Fibroblast of skin of right quadriceps (primary cell): ENCODE results near the gene GTF3C1.
"Not testable (repeated sequence)": the region's sequence is repeated elsewhere in the genome, so short reads cannot be mapped to it uniquely, and the experiment has no call there.

Experiments used
- DNase-seq: peaks from one replicate; pipeline ENCODE4 v3.0.0-alpha.2; 2013

The GTF3C1 gene

GRCh38 chr16:27462200-27462845 lies 87.4 kb downstream of the GTF3C1 start:
- DNase-seq = no peak

GRCh38 chr16:27461483-27462171 lies 88.1 kb downstream of the GTF3C1 start:
- peak; percentile 12 for DNase-seq

GRCh38 chr16:27460663-27461482 lies 88.8 kb downstream of the GTF3C1 start:
- DNase-seq = no peak

- DNase-seq = no peak
These were observed 89.5 kb downstream of the GTF3C1 start for GRCh38 chr16:27460213-27460612.

GRCh38 chr16:27458987-27459688 lies 90.6 kb downstream of the GTF3C1 start:
- DNase-seq = no peak

- no peak for DNase-seq
These were observed 91.5 kb downstream of the GTF3C1 start for GRCh38 chr16:27458258-27458657.

GRCh38 chr16:27457605-27457900 lies 92.2 kb downstream of the GTF3C1 start:
- not testable (repeated sequence) for DNase-seq

- no peak for DNase-seq
These were observed 94.0 kb downstream of the GTF3C1 start for GRCh38 chr16:27455700-27456099.

- no peak for DNase-seq
These were observed 96.3 kb downstream of the GTF3C1 start for GRCh38 chr16:27453494-27453825.

GRCh38 chr16:27452569-27453493 lies 96.9 kb downstream of the GTF3C1 start:
- DNase-seq = no peak

- no peak for DNase-seq
These were observed 99.5 kb downstream of the GTF3C1 start for GRCh38 chr16:27450196-27450549.

GRCh38 chr16:27449434-27450195 lies 100.1 kb downstream of the GTF3C1 start:
- no peak for DNase-seq

GRCh38 chr16:27448532-27449433 lies 100.9 kb downstream of the GTF3C1 start:
- no peak for DNase-seq

- DNase-seq = no peak
These were observed 102.4 kb downstream of the GTF3C1 start for GRCh38 chr16:27447301-27447700.

GRCh38 chr16:27446721-27447120 lies 103.0 kb downstream of the GTF3C1 start:
- no peak for DNase-seq

- no peak for DNase-seq
These were observed 104.1 kb downstream of the GTF3C1 start for GRCh38 chr16:27445502-27446175.

GRCh38 chr16:27444470-27444869 lies 105.2 kb downstream of the GTF3C1 start:
- no peak for DNase-seq

- peak; percentile 61 for DNase-seq
These were observed 105.7 kb downstream of the GTF3C1 start for GRCh38 chr16:27444015-27444414.

- DNase-seq = no peak
These were observed 107.7 kb downstream of the GTF3C1 start for GRCh38 chr16:27441998-27442397.

GRCh38 chr16:27441276-27441675 lies 108.4 kb downstream of the GTF3C1 start:
- DNase-seq = no peak
